ENCODE data around the gene RLIM. TPM values are rescaled to one million over a fixed set of nuclear protein-coding genes. Genes with fewer than 3 reads are reported as not detected.
"Not testable (repeated sequence)": the region's sequence is repeated elsewhere in the genome, so short reads cannot be mapped to it uniquely, and the experiment has no call there.

RLIM gene, protein sequence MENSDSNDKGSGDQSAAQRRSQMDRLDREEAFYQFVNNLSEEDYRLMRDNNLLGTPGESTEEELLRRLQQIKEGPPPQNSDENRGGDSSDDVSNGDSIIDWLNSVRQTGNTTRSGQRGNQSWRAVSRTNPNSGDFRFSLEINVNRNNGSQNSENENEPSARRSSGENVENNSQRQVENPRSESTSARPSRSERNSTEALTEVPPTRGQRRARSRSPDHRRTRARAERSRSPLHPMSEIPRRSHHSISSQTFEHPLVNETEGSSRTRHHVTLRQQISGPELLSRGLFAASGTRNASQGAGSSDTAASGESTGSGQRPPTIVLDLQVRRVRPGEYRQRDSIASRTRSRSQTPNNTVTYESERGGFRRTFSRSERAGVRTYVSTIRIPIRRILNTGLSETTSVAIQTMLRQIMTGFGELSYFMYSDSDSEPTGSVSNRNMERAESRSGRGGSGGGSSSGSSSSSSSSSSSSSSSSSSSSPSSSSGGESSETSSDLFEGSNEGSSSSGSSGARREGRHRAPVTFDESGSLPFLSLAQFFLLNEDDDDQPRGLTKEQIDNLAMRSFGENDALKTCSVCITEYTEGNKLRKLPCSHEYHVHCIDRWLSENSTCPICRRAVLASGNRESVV
- total RNA-seq: 10 to 100 TPM; 25.9 to 46.0 TPM

DNA sequence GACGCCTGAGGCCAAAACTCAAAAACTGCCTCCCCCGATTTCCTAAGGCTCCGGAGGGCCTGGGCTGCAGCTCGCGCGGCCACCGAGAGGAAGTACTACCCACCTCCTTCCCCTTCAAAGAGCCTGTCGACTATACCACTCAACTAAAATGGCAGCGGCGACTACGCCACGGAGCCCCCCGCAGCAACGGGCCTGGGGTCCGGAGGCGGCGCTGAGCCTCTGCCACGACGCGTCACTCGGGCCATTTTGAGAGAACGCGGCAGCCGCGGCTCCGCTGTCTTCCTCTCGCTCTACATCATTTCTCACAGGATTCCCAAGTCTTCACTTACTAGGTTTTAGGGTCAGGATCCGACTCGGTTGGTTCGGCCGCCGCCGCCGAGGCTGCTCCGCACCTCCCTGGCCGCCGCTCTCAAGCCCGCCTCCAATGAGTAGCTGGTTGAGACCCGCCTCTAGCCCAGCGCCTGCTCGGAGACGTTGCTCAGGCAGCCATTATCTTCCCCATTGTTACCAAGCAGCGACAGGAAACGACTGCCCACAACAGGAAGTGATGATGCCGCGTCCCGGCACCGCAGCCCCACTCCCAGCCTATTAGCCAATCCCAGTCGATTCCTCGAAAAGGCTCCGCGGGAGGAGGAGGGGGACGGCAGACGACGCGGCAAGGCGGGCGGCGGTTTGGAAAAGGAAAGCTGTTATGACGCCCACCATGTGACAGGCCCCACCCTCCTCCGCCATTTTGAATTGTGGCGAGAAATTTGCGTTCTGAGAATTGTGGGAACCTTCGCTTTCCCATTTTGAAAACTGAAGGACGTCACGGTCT lies at the start of gene RLIM:
RLIM (minus strand) TSS at position 532 of the 817 bp plus-strand sequence. CDS start 18,647 bp downstream, outside the sequence.
- Histone ChIP-seq H3K36me3 (peaks cover 4% of the 10 kb centered on the region), H3K4me3 (peak within 1 kb of the TSS; percentile 87), H3K27ac (peak within 1 kb of the TSS; percentile 97 to 99), H3K27me3 (replicated peaks; ENCODE audit: insufficient read depth) (no peaks in the 10 kb centered on the region), H3K4me1 (ENCODE audit: control insufficient read depth in 1 of 2, low read depth in 2 of 2) (peaks cover 0 to 10% of the 10 kb centered on the region in 2 donors), H3K9me3 (no peaks in the 10 kb centered on the region)
- ATAC-seq (ENCODE audit: insufficient number of reproducible peaks, low FRiP score, low read depth) (peak; percentile 99), DNase-seq (ENCODE audit: low spot score) (peak; percentile 72)
- TF ChIP-seq, protein P1, sequence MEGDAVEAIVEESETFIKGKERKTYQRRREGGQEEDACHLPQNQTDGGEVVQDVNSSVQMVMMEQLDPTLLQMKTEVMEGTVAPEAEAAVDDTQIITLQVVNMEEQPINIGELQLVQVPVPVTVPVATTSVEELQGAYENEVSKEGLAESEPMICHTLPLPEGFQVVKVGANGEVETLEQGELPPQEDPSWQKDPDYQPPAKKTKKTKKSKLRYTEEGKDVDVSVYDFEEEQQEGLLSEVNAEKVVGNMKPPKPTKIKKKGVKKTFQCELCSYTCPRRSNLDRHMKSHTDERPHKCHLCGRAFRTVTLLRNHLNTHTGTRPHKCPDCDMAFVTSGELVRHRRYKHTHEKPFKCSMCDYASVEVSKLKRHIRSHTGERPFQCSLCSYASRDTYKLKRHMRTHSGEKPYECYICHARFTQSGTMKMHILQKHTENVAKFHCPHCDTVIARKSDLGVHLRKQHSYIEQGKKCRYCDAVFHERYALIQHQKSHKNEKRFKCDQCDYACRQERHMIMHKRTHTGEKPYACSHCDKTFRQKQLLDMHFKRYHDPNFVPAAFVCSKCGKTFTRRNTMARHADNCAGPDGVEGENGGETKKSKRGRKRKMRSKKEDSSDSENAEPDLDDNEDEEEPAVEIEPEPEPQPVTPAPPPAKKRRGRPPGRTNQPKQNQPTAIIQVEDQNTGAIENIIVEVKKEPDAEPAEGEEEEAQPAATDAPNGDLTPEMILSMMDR (IDR thresholded peaks at IDR 0.05): no peak

DNA sequence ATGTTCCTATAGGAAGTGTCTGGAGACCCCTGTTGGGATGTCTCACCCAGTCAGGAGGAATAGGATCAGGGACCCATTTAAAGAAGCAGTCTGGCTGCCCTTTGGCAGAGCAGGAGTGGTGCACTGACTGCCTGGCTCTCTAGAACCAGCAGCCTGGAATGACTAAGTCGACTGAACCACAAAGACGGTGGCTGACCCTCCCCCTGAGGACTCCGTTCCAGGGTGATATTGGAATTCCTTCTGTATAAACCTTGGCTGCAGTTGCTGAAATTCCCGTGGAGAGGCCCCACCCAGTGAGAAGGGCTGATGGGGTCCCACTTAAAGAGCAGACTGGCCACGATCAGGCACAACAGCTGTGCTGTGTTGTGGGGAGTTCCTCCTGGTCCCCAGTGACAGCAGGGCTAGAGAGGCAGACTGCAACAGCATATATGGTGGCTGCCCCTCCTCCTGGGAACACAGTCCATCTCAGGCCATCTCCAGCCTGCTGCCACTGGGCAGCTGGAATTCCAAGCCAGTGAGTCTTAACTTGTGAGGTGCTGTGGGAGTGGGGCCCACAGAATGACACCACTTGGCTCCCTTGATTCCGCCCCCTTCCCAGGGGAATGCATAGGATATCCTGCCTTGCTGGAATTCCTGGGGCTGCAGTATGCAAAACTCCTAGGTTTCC lies 41.8 kb upstream of the RLIM start:
- Histone ChIP-seq H3K27ac (no peak overlapping the region), H3K27me3 (replicated peaks; ENCODE audit: insufficient read depth) (no peaks in the 10 kb centered on the region), H3K4me1 (ENCODE audit: control insufficient read depth in 1 of 2, low read depth in 2 of 2) (no peaks in the 10 kb centered on the region), H3K9me3 (no peaks in the 10 kb centered on the region), H3K36me3 (no peaks in the 10 kb centered on the region), H3K4me3 (no peak overlapping the region)
- DNase-seq (ENCODE audit: low spot score) (no peak), ATAC-seq (ENCODE audit: insufficient number of reproducible peaks, low FRiP score, low read depth) (no peak)
- TF ChIP-seq, protein P1 (IDR thresholded peaks at IDR 0.05): no peak

GRCh38 chrX:74654953-74655352 lies 40.5 kb upstream of the RLIM start:
- not testable (repeated sequence) for ATAC-seq (ENCODE audit: insufficient number of reproducible peaks, low FRiP score, low read depth); H3K36me3 ChIP-seq; H3K27me3 ChIP-seq (replicated peaks; ENCODE audit: insufficient read depth); H3K9me3 ChIP-seq; DNase-seq (ENCODE audit: low spot score); H3K27ac ChIP-seq; H3K4me1 ChIP-seq (ENCODE audit: control insufficient read depth in 1 of 2, low read depth in 2 of 2); H3K4me3 ChIP-seq

DNA sequence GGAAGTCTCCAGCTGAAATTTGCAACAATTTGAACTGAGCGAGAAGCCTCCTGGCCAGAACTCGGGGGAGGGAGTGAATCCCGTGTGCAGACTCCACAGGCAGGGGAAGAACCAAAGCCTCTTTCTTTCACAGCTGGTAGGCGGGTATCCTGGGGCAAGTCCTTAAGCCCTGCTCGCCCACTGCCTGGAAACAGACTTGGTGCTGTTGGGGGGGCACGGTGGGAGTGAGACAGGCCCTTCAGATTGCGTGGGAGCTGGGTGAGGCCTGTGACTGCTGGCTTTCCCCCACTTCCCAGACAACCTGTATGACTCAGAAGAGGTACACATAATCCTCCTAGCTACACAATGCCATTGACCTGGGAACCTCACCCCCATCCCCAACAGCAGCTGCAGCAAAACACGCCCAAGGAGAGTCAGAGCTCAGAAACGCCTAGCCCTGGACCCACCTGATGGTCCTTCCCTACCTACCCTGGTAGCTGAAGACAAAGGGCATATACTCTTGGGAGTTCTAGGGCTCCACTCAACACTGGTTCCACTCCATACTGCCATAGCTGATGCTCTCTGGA lies 22.4 kb upstream of the RLIM start:
- TF ChIP-seq, protein P1 (IDR thresholded peaks at IDR 0.05): no peak
- Histone ChIP-seq H3K9me3 (no peaks in the 10 kb centered on the region), H3K4me1 (ENCODE audit: control insufficient read depth in 1 of 2, low read depth in 2 of 2) (no peaks in the 10 kb centered on the region), H3K27me3 (replicated peaks; ENCODE audit: insufficient read depth) (no peaks in the 10 kb centered on the region), H3K36me3 (no peaks in the 10 kb centered on the region), H3K4me3 (no peak overlapping the region), H3K27ac (no peak overlapping the region)
- DNase-seq (ENCODE audit: low spot score) (no peak), ATAC-seq (ENCODE audit: insufficient number of reproducible peaks, low FRiP score, low read depth) (no peak)

GRCh38 chrX:74613370-74614092 lies 893 bp downstream of the RLIM start:
- H3K36me3 ChIP-seq: peaks cover 4% of the 10 kb centered on the region
- DNase-seq (ENCODE audit: low spot score) (no peak), ATAC-seq (ENCODE audit: insufficient number of reproducible peaks, low FRiP score, low read depth) (no peak)
- H3K4me1 ChIP-seq (ENCODE audit: control insufficient read depth in 1 of 2, low read depth in 2 of 2): peaks cover 0 to 10% of the 10 kb centered on the region in 2 donors
- peak overlapping the region; percentile 87 for H3K4me3 ChIP-seq
- H3K27ac ChIP-seq: peak overlapping the region; percentile 97 to 99
- H3K27me3 ChIP-seq (replicated peaks; ENCODE audit: insufficient read depth): no peaks in the 10 kb centered on the region
- no peaks in the 10 kb centered on the region for H3K9me3 ChIP-seq
- TF ChIP-seq, protein P1 (IDR thresholded peaks at IDR 0.05): no peak

Measured in thoracic aorta (tissue), 2 donors.